Measurements from ENCODE around the gene CRYBB1.

The CRYBB1 gene

GRCh38 chr22:26602127-26602526, 15.7 kb downstream of the CRYBB1 start:
- no peak for FAIRE-seq

DNA sequence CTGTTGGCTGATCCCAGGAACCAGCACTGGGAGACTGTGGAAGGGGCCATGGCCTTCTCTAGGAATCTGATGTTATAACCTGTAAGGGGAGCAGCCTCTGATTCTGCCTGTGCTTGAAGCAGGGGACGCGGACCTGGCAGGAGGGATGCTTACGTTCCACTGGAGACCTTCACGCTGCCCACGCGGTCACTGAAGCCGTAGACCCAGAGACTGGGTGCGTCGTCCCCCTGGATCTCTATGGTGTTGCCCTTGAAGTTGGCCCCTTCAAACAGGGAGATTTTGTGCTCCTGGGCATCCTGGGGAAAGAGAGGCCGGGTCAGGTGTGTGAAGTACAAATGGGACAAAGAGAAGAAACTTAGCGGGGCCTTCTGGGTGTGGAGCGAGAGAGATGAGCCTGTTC, 16.1 kb downstream of the CRYBB1 start:
- FAIRE-seq, result no peak

GRCh38 chr22:26599505-26599904, 18.3 kb downstream of the CRYBB1 start:
- no peak for FAIRE-seq

DNA sequence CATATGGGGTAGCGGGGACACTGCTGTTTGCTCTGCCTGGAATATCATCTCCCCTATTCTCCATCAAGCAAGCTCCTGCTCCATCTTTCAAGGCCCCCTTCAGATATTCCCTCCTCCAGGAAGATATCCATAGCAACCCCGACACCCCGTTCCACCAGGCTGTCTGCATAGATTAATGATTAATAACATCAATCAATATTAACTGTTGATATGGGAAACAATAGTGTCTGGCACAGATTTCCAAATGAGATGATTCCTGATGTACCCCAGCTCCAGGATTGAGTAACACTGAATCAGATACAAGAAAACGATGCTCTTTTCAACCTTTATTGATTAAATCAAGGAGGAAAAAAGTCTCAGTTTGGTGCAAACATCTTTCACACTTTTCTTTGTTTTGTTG, 20.3 kb downstream of the CRYBB1 start:
- FAIRE-seq, result no peak

- no peak for FAIRE-seq
These were observed 20.8 kb downstream of the CRYBB1 start for GRCh38 chr22:26597026-26597425.

DNA sequence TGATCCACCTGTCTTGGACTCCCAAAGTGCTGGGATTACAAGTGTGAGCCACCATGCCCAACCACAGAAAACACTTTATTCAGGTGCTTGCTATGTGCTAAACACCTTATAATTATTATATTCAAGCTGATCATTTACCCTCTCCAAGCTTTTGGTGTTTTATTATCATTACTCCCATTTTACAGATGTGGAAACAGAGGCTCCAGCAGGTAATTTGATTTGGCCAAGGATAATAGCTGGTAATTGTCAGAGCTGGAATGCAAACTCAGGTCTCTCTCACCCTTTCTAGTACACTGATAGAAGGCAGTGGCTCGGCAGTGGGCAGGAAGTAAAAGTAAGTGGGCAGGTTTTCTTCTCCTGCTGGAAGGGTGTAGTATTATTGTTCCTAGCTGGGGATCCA, 24.1 kb downstream of the CRYBB1 start:
- no peak for FAIRE-seq

GRCh38 chr22:26592421-26592891, 25.4 kb downstream of the CRYBB1 start:
- no peak for FAIRE-seq

- no peak for FAIRE-seq
These were observed 27.7 kb downstream of the CRYBB1 start, which contains the start of gene TPST2 for GRCh38 chr22:26589845-26590736. TSS of gene TPST2 (minus strand) at chr22:26590132. CDS start at chr22:26541630, 48,502 bp downstream.

DNA sequence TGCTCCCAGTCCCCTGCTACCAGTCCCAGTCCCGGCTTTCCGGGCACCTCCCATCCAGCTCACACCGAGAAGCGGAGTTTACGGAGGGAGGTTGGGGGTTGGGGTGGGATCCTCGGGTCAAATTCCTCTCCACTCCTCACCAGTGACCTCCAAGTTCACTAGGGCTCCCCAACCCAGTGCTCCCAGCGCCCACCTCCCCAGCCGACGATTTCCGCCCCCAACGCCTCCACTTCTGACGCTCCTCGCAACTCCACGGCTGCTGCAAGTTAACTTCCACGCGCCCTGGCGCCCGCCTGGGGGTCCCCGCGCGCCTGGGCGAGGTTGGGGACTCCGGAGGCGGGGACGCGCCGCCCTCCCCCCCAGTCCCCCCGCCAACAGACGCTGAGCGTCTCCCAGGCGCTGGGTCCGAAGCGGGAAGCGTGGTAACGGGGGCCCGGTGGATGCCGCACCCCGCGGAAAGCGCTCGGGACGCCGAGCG, 28.4 kb downstream of the CRYBB1 start:
- FAIRE-seq, result no peak

- FAIRE-seq, result no peak
These were observed 29.0 kb downstream of the CRYBB1 start for GRCh38 chr22:26588729-26589366.

- FAIRE-seq, result no peak
These were observed 29.7 kb downstream of the CRYBB1 start for GRCh38 chr22:26587991-26588613.

GRCh38 chr22:26586556-26587325, 31.1 kb downstream of the CRYBB1 start:
- FAIRE-seq, result no peak

GRCh38 chr22:26585104-26585790, 32.6 kb downstream of the CRYBB1 start:
- no peak for FAIRE-seq

GRCh38 chr22:26584010-26584409, 33.8 kb downstream of the CRYBB1 start:
- FAIRE-seq, result no peak

GRCh38 chr22:26581633-26582168, 36.1 kb downstream of the CRYBB1 start:
- FAIRE-seq, result no peak

DNA sequence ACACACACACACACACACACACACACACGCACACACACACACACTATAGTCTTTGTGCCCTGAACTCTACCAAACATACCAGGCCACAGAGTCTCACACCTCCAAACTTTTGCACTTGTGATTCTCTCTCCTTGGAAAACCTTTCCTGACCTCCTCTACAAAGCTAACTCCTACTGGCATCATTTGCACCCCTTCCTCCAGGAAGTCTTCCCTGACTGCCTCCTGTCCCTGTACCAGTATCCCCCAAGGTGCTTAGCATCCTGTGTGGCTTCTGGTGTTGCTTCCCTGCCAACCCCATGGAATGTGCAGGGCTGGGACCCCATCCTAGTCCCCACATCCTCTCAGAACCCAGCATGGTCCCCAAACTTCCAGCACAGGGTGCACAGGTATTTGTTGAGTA, 36.8 kb downstream of the CRYBB1 start:
- FAIRE-seq, result no peak

DNA sequence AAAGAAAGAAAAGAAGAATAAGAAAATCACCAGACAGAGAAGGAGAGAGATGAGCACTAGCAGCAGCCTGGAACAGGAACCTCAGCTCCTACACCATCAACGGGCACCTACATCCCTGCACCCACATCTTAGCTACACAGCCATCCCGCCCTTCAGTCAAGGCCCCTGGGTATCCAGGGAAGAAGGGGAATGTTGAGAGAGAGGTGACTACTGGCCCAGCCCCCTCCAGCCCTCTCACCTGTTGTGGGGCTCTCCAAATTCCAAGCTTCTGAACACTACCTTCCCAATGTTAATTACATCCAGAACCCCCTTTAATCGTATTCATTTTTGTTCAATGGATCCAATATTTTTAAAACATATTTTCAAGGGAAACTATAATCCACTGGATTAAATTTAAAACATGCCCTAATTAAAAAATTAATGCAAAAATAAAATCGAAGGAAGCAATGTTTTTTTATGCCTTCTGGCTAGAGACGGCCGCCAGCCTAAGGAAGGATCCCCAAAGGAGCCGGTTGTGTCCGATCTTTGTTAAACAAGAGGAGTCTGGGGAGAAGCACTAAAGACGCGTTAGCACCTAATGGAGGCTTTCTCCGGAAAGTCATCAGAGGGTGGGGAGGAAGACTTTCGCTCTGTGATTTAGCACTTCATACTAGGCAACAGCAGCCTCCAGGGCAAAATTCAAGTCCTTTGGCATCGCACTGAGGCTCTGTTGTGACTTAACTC, 37.4 kb downstream of the CRYBB1 start:
- no peak for FAIRE-seq

DNA sequence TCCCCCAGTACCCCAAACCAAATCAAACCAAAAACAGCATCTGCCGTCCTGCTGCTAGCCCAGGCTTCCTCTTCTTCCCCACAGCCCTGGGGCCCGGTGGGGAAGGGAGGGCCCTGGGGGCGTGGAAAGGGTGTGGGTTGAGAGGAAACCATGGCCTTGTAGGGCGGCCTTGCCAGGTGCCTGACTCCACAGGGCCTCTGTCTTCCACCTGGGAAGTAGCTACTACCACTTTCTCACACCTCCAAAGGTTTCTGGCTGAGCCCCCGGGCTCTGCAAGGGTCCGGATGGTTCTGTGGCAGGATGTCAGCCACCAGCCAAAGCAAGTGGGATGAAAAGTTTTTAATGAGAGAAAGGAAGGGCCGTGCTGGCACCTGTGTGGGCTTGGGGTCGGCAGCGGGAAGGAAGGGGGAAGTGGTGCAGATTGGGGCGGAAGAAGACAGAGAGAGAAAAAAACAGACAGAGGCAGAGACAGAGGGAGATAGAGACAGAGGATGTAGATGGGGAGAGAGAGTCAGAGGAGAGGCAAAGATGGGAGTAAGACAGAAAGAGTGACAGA, 38.4 kb downstream of the CRYBB1 start:
- no peak for FAIRE-seq

DNA sequence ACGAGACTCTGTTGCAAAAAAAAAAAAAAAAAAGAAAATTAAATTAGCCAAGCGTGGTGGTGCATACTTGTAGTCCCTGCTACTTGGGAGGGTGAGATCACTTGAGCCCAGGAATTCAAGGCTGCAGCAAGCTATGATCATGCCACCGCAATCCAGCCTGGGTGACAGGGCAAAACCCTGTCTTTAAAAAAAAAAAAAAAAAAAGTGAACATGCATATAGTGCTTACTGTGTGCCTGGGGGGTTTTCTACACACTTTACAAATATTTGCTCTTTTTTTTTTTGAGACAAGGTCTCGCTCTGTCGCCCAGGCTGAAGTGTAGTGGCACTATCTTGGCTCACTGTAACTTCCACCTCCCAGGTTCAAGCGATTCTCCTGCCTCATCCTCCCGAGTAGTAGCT, 40.7 kb downstream of the CRYBB1 start:
- FAIRE-seq, result no peak

- FAIRE-seq, result no peak
These were observed 41.7 kb downstream of the CRYBB1 start for GRCh38 chr22:26576026-26576680.

Data from islet of Langerhans (tissue), 1 donor.